Activated naive CD8-positive, alpha-beta T cell treated with anti-CD3 and anti-CD28 coated beads, Interleukin-2, amount 10 ng/mL, durations not matched to agents 7 days and 5 days (primary cell): Measurements from ENCODE around the gene PRPSAP2. TPM values are rescaled to one million over a fixed set of nuclear protein-coding genes. Genes with fewer than 3 reads are reported as not detected.

Experiments
- ATAC-seq: fragments of 150-1000 bp; cut with Tn5 transposase; one replicate; pipeline ENCODE4 v1.10.0; 2021; ENCODE audit warnings: low read depth, moderate library complexity
- POLR2A ChIA-PET: fragments of 350-600 bp; sonication (Branson Sonifier 250); formaldehyde crosslinking; loops from one replicate; lab custom pipeline; 2021; ENCODE audit warnings: antibody characterized with exemption; lab: Charles Lee
- DNase-seq: peaks from one replicate; pipeline ENCODE4 v3.0.0; 2021
- H3K27ac Mint-ChIP-seq: one replicate; pipeline ENCODE4 v1.8.0; 2022; ENCODE audit warnings: mild to moderate bottlenecking, mixed read lengths
- H3K27me3 Mint-ChIP-seq: one replicate; pipeline ENCODE4 v1.8.0; 2022; ENCODE audit warnings: mild to moderate bottlenecking, moderate library complexity, mixed read lengths
- H3K36me3 Mint-ChIP-seq: one replicate; pipeline ENCODE4 v1.8.0; 2021; ENCODE audit warnings: mild to moderate bottlenecking, mixed read lengths
- H3K4me1 Mint-ChIP-seq: one replicate; pipeline ENCODE4 v1.8.0; 2021; ENCODE audit warnings: mixed read lengths
- H3K4me3 Mint-ChIP-seq: one replicate; pipeline ENCODE4 v1.8.0; 2022; ENCODE audit warnings: mild to moderate bottlenecking, moderate library complexity, mixed read lengths
- H3K9me3 Mint-ChIP-seq: one replicate; pipeline ENCODE4 v1.8.0; 2021; ENCODE audit warnings: mixed read lengths
- total RNA-seq, 2 experiments: library from RNA; stranded (reverse); gene quantifications; one replicate each; pipeline ENCODE4 v1.2.3, GENCODE V29; 2021

PRPSAP2 gene
- total RNA-seq, 2 experiments from 2014 or later: 51.6 to 63.4 TPM

DNA sequence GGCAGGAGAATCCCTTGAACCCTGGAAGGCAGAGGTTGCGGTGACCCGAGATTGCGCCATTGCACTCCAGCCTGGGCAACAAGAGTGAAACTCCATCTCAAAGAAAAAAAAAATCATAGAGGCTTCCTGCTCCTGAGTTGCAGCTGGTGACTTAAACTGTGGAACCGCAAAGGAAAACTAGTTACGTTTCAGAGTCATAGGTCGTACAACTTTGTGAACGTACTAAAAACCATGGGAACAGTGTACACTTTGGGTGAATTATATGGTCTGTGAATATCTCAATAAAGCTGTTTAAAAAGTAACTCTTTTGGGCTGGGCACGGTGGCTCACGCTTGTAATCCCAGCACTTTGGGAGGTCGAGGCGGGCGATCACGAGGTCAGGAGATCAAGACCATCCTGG is 117.7 kb downstream of the PRPSAP2 start:
- ATAC-seq (no peak), DNase-seq (no peak)
- POLR2A ChIA-PET: no interaction called here
- no peaks in the 10 kb centered on the region for H3K4me1 Mint-ChIP-seq
- no peak overlapping the region for H3K27ac Mint-ChIP-seq
- H3K9me3 Mint-ChIP-seq: no peaks in the 10 kb centered on the region
- H3K36me3 Mint-ChIP-seq: no peaks in the 10 kb centered on the region
- no peaks in the 10 kb centered on the region for H3K27me3 Mint-ChIP-seq
- H3K4me3 Mint-ChIP-seq: no peak overlapping the region

DNA sequence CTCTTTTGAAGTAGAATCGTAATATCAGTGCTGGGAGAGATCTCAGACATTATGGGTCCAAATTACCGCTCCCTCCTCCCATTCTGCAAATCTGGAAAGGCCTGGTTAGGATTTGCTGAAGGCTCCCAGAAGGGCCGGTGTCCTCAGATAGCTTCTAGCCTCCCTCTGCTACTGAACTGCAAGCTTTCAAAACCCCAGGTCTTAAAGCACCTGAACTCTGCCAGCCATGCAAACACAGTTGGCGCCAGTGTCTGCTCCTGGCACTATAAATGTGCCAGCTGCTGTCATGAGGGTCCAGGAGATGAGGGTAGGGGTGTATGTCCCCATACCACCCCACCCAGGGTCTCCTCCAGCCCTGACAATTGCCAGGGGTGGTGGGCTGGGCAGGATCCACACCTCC is 118.3 kb downstream of the PRPSAP2 start:
- no peak overlapping the region for H3K4me3 Mint-ChIP-seq
- DNase-seq (no peak), ATAC-seq (no peak)
- no peak overlapping the region for H3K27ac Mint-ChIP-seq
- no peaks in the 10 kb centered on the region for H3K4me1 Mint-ChIP-seq
- POLR2A ChIA-PET: no interaction called here
- no peaks in the 10 kb centered on the region for H3K27me3 Mint-ChIP-seq
- no peaks in the 10 kb centered on the region for H3K36me3 Mint-ChIP-seq
- H3K9me3 Mint-ChIP-seq: no peaks in the 10 kb centered on the region

DNA sequence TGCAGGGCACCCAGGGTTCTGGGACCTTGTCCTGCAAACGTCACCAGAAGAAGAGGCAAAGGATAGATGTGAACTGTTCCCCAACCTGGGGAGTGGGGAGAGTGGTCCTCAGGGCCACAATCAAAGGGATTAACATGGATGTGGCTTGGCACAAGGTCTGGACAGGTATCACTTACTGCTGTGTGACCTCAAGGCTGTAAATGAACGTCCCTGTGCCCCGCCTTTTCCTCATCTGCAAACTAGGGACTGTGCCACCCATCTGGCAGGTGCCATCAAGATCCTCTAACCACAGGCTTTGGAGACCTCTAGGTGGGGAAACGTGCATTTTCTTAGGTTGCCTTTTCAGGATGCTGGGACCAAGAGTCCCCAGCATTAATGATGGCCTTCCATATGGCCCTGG is 119.1 kb downstream of the PRPSAP2 start:
- DNase-seq (no peak), ATAC-seq (no peak)
- Mint-ChIP-seq H3K36me3 (no peaks in the 10 kb centered on the region), H3K4me1 (no peaks in the 10 kb centered on the region), H3K27ac (no peak overlapping the region), H3K4me3 (no peak overlapping the region), H3K27me3 (no peaks in the 10 kb centered on the region), H3K9me3 (no peaks in the 10 kb centered on the region)
- POLR2A ChIA-PET: no interaction called here

DNA sequence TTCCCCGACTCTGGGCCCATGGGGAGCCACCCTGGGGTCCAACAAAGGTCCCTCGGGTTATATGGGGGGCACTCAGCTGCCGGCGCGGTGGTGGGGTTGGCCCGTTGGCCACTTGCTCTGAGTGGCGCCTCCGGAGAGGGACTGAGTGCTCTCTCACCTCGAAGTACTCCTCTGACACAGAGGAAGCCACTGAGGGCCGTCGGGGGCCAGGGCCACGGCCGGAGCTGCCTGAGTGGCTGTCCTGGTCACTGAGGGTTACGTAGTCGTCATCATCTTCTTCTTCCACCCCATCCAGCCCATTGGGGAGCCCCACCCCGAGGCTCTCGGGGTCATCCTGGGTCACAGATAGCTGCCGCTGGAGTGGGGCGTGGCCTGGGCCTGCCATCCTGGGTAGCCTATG is 119.7 kb downstream of the PRPSAP2 start:
- Mint-ChIP-seq H3K27ac (no peak overlapping the region), H3K27me3 (no peaks in the 10 kb centered on the region), H3K4me3 (no peak overlapping the region), H3K4me1 (no peaks in the 10 kb centered on the region), H3K9me3 (no peaks in the 10 kb centered on the region), H3K36me3 (no peaks in the 10 kb centered on the region)
- POLR2A ChIA-PET: no interaction called here
- ATAC-seq: no peak
- DNase-seq: no peak

DNA sequence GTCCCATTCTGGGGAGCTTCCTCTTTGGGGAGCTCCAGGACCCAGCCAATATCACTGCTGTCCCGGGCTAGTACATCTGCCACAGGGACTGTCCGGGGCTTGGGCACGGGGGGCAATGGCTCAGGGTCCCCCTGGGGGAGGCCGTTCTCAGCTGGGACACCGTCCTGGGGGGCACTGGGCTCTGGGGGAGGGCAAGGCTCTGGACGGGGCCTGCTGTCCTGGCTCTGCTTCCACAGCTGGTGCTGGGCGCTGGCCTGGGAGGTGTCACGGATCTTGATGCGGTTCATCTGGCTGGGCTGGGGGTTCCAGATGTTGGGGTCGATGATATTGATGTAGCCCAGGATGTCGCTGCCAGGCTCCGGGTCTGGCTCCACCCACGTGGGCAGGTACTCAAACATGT is 120.1 kb downstream of the PRPSAP2 start:
- Mint-ChIP-seq H3K4me3 (no peak overlapping the region), H3K4me1 (no peaks in the 10 kb centered on the region), H3K27me3 (no peaks in the 10 kb centered on the region), H3K9me3 (no peaks in the 10 kb centered on the region), H3K27ac (no peak overlapping the region), H3K36me3 (no peaks in the 10 kb centered on the region)
- POLR2A ChIA-PET: no interaction called here
- DNase-seq: no peak
- ATAC-seq: no peak

DNA sequence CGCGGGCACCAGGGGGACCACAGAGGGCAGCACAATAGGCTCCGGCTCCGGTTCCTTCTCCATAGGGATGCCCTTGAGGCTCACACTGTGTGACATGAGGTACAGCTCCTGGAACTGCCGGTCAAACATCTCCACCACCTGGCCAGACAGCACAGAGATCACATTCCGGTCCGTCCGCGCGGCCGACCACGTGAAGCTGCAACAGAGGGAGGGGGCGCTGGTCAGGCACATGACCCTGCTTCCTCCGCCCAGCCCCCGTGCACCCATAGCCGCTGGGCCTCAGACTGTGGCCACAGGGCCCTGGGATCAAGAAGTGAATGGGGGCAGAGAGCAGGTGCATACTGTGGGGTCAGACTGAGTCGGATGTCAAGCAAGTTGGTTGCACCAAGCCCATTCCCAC is 120.7 kb downstream of the PRPSAP2 start:
- POLR2A ChIA-PET: no interaction called here
- ATAC-seq: no peak
- no peak for DNase-seq
- Mint-ChIP-seq H3K9me3 (no peaks in the 10 kb centered on the region), H3K27me3 (no peaks in the 10 kb centered on the region), H3K36me3 (no peaks in the 10 kb centered on the region), H3K27ac (no peak overlapping the region), H3K4me1 (no peaks in the 10 kb centered on the region), H3K4me3 (no peak overlapping the region)

Other genes starting within 250 kb of the PRPSAP2 start
- gene TBC1D28, start 213.7 kb upstream of the PRPSAP2 start, total RNA-seq: not detected
- 1 to 10 TPM; 4.2 to 4.8 TPM for gene FOXO3B, start 175.8 kb upstream of the PRPSAP2 start, total RNA-seq
- not detected for gene FBXW10, start 114.1 kb upstream of the PRPSAP2 start, total RNA-seq
- 10 to 100 TPM; 31.1 to 33.0 TPM for gene TVP23B, start 76.9 kb upstream of the PRPSAP2 start, total RNA-seq
- gene SLC5A10, start 94.0 kb downstream of the PRPSAP2 start, total RNA-seq: not detected
- gene FAM83G, start 146.6 kb downstream of the PRPSAP2 start, total RNA-seq: 1 to 10 TPM; 7.1 to 8.3 TPM
- 10 to 100 TPM; 27.7 to 30.3 TPM for gene GRAP, start 188.8 kb downstream of the PRPSAP2 start, total RNA-seq